GM12864 (cell line): Measurements from ENCODE around the gene MEX3D.

Experiments used
- DNase-seq: peaks from one replicate; pipeline ENCODE4 v3.0.0-alpha.2; 2011; ENCODE audit warnings: low read depth
- H3K4me3 ChIP-seq: 2 replicates; pipeline ENCODE4 v1.5.1; 2011; ENCODE audit warnings: mild to moderate bottlenecking, low read depth, low read length, control low read depth
- TF ChIP-seq, protein P1 (sequence below): IDR thresholded peaks from 2 replicates; pipeline ENCODE4 v1.5.1; 2011; ENCODE audit warnings: low read depth, mild to moderate bottlenecking, moderate library complexity, low read length, control low read depth, inconsistent platforms; ENCODE audit errors: missing control alignments

MEX3D gene

GRCh38 chr19:1612114-1613086 lies 44.3 kb upstream of the MEX3D start:
- TF ChIP-seq, protein P1, sequence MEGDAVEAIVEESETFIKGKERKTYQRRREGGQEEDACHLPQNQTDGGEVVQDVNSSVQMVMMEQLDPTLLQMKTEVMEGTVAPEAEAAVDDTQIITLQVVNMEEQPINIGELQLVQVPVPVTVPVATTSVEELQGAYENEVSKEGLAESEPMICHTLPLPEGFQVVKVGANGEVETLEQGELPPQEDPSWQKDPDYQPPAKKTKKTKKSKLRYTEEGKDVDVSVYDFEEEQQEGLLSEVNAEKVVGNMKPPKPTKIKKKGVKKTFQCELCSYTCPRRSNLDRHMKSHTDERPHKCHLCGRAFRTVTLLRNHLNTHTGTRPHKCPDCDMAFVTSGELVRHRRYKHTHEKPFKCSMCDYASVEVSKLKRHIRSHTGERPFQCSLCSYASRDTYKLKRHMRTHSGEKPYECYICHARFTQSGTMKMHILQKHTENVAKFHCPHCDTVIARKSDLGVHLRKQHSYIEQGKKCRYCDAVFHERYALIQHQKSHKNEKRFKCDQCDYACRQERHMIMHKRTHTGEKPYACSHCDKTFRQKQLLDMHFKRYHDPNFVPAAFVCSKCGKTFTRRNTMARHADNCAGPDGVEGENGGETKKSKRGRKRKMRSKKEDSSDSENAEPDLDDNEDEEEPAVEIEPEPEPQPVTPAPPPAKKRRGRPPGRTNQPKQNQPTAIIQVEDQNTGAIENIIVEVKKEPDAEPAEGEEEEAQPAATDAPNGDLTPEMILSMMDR: no peak
- no peak overlapping the region for H3K4me3 ChIP-seq
- DNase-seq: no peak

DNA sequence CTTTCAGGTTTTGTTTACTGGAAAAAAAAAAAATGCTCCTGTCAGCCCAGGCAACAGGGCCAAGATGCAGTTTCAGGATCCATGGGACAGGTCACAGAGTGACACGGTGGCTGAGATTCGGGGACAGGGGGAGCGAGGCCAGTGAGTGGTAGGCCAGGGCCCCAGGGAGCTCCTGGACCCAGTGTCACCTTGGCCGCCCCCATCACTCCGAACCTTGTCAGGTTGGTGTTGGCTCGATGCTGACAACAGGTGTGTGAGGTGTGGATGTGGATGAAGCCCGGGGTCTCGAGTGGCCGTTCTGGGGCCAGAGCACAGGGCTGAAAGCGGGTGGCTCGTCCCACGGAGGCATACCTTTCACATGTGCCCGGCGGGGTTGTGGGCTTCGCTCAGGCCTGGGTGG lies 43.2 kb upstream of the MEX3D start:
- TF ChIP-seq, protein P1: no peak
- H3K4me3 ChIP-seq: no peak overlapping the region
- no peak for DNase-seq

GRCh38 chr19:1610579-1610978 lies 42.5 kb upstream of the MEX3D start:
- TF ChIP-seq, protein P1: no peak
- no peak for DNase-seq
- H3K4me3 ChIP-seq: no peak overlapping the region

DNA sequence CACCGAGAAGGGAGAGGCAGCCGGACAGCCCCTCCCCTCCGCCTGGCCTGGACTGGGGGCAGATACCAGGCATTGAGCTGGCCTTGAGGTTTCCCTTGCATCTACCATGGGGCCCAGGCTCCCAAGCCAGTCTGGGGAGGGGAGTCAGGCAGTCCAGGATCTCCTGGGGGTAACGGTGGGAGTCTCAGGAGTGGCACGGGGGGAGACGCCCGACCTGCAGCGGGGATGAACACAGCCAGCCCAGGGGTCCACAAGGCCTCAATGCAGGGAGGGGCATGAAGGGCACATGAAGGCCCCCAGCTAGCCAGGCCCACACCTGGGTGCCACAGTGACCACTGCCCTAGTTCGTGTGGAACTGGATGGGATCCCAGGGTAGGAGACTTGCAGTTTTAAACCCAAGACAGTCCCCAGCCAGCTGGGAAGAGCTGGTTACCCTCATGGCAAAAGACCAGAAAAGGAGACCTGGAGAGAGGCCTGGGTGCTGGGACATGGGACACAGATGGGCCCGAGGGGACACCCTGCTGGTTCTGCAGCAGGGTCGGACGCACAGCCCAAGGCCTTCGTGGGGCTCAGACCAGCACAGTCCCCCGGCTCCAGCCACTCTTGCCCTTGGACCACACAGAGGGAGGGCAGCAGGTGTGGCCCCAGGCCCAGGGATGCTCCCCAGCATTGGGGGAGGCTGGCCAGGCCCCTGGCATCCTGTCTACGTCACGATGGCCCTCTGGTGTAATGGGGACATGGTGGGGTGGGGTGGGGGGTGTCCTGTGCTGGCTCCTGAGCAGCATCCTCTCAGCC lies 41.8 kb upstream of the MEX3D start:
- TF ChIP-seq, protein P1: no peak
- DNase-seq: no peak
- no peak overlapping the region for H3K4me3 ChIP-seq

- H3K4me3 ChIP-seq: no peak overlapping the region
- DNase-seq: no peak
Measured at GRCh38 chr19:1609103-1609396, 40.9 kb upstream of the MEX3D start.

GRCh38 chr19:1608359-1609102 lies 40.4 kb upstream of the MEX3D start:
- H3K4me3 ChIP-seq: no peak overlapping the region
- DNase-seq: no peak
- TF ChIP-seq, protein P1: no peak

More at GRCh38 chr19:1609103-1609396, 40.9 kb upstream of the MEX3D start:
- TF ChIP-seq, protein P1: no peak
